HepG2 (cell line): Measurements from ENCODE around the gene PDLIM5. TPM values are rescaled to one million over a fixed set of nuclear protein-coding genes. Genes with fewer than 3 reads are reported as not detected.
A peak's percentile ranks its signal among the peaks of the same experiment; 100 is the strongest.

Experiments
- ATAC-seq: fragments of 200-7000 bp; cut with Tn5 transposase; 3 replicates; pipeline ENCODE4 v1.9.1; 2020; ENCODE audit warnings: mild to moderate bottlenecking, moderate library complexity
- BruUV-seq: library from RNA; stranded (reverse); fragments of 400-500 nt; replicated peaks from 2 replicates; lab custom pipeline; 2021; lab: Mats Ljungman, UMichigan
- CTCF ChIA-PET: fragments of 300-600 bp; formaldehyde crosslinking; extraction: SDS; loops from one replicate; lab custom pipeline; 2021; ENCODE audit warnings: low total read pairs, inconsistent platforms, low intra/inter-chr PET ratio; lab: Yijun Ruan, JAX
- POLR2A ChIA-PET: fragments of 350-600 bp; sonication (Branson Sonifier 250); formaldehyde crosslinking; loops from one replicate; lab custom pipeline; 2020; ENCODE audit warnings: antibody characterized with exemption, inconsistent platforms; lab: Yijun Ruan, JAX
- DNase-seq: peaks from one replicate; pipeline ENCODE4 v3.0.0-alpha.2; 2015; ENCODE audit warnings: low spot score
- FAIRE-seq: peaks from 3 replicates; lab custom pipeline; 2011; peaks lifted over from hg19 to GRCh38; lab: Jason Lieb, UNC
- H2AFZ ChIP-seq: one replicate; pipeline ENCODE4 v1.6.1; 2011; ENCODE audit warnings: low read length, inconsistent platforms
- H3K27ac ChIP-seq: fragments of 300-600 bp; 3 replicates; pipeline ENCODE4 v1.8.0; 2011; ENCODE audit warnings: mixed run types, mild to moderate bottlenecking, mixed read lengths, low read length, inconsistent platforms; ENCODE audit not compliant: insufficient read depth; ENCODE audit errors: extremely low read length
- H3K27me3 ChIP-seq, 2 experiments: fragments of 200-600 bp in 1 of 2; 2 replicates in 1 of 2; 3 replicates in 1 of 2; pipeline versions ENCODE4 v1.6.0 to v1.8.0; 2011; ENCODE audit warnings: low read length in 2 of 2, mild to moderate bottlenecking in 2 of 2, moderate library complexity in 2 of 2, inconsistent platforms in 1 of 2; ENCODE audit not compliant: insufficient read depth in 2 of 2, control insufficient read depth in 1 of 2
- H3K36me3 ChIP-seq, 2 experiments: fragments of 200-600 bp in 1 of 2; replicated peaks in 1 of 2; 2 replicates in 1 of 2; 3 replicates in 1 of 2; pipeline versions ENCODE4 v1.5.1 to v1.8.0; 2011; ENCODE audit warnings: low read length in 2 of 2, inconsistent platforms in 1 of 2; ENCODE audit not compliant: insufficient read depth in 2 of 2, control insufficient read depth in 1 of 2
- H3K4me1 ChIP-seq: 2 replicates; pipeline ENCODE4 v1.5.1; 2012; ENCODE audit warnings: low read length, inconsistent platforms; ENCODE audit not compliant: insufficient read depth
- H3K4me2 ChIP-seq: 2 replicates; pipeline ENCODE4 v1.6.0; 2011; ENCODE audit warnings: low read depth, low read length, inconsistent platforms
- H3K4me3 ChIP-seq, 3 experiments: fragments of 200-600 bp in 1 of 3; sonication (generic), shearing (Covaris generic) in 1 of 3; replicated peaks in 1 of 3; 2 replicates each; pipeline ENCODE4 v1.5.1; 2011 to 2016; ENCODE audit warnings: low read length in 3 of 3, inconsistent platforms in 2 of 3, low read depth in 2 of 3, mild to moderate bottlenecking in 2 of 3, control low read depth in 1 of 3, mixed read lengths in 1 of 3; ENCODE audit not compliant: insufficient read depth in 1 of 3
- H3K79me2 ChIP-seq: one replicate; pipeline ENCODE4 v1.6.1; 2011; ENCODE audit warnings: low read length, inconsistent platforms; ENCODE audit not compliant: insufficient read depth
- H3K9ac ChIP-seq: 2 replicates; pipeline ENCODE4 v1.6.0; 2011; ENCODE audit warnings: mild to moderate bottlenecking, low read depth, low read length, inconsistent platforms; ENCODE audit not compliant: insufficient read depth
- H3K9me3 ChIP-seq: 2 replicates; pipeline ENCODE4 v1.5.1; 2012; ENCODE audit warnings: mild to moderate bottlenecking, low read length
- H4K20me1 ChIP-seq: 2 replicates; pipeline ENCODE4 v1.6.0; 2011; ENCODE audit warnings: inconsistent platforms, mild to moderate bottlenecking, low read length, moderate library complexity; ENCODE audit not compliant: insufficient read depth
- CCDC6 ChIP-seq: sonication (generic); formaldehyde crosslinking; IDR thresholded peaks from 2 replicates; pipeline ENCODE4 v1.8.1; 2022; ENCODE audit warnings: mild to moderate bottlenecking, missing genetic modification reagents, moderate library complexity
- MAFF ChIP-seq: IDR thresholded peaks from 2 replicates; pipeline ENCODE4 v1.6.1; 2011; ENCODE audit warnings: low read depth, low read length, improper control_type of control experiment
- MAFK ChIP-seq, 2 experiments: IDR thresholded peaks in 1 of 2; conservative IDR thresholded peaks in 1 of 2; 2 replicates each; pipeline ENCODE4 v1.6.1; 2011; ENCODE audit warnings: improper control_type of control experiment in 2 of 2, low read length in 2 of 2
- ZFX ChIP-seq: sonication (generic); formaldehyde crosslinking; IDR thresholded peaks from 2 replicates; pipeline ENCODE4 v1.4.0; 2020; ENCODE audit warnings: mild to moderate bottlenecking, low read depth, missing genetic modification reagents, moderate library complexity
- ZNF446 ChIP-seq: sonication (generic); formaldehyde crosslinking; IDR thresholded peaks from 2 replicates; pipeline ENCODE4 v1.5.0; 2020; ENCODE audit warnings: mild to moderate bottlenecking, missing genetic modification reagents
- ZNF569 ChIP-seq: sonication (generic); formaldehyde crosslinking; IDR thresholded peaks from 2 replicates; pipeline ENCODE4 v1.5.0; 2020; ENCODE audit warnings: mild to moderate bottlenecking, missing genetic modification reagents, moderate library complexity, borderline replicate concordance
- ZNF780A ChIP-seq: sonication (generic); formaldehyde crosslinking; IDR thresholded peaks from 2 replicates; pipeline ENCODE4 v1.8.0; 2022; ENCODE audit warnings: mild to moderate bottlenecking, missing genetic modification reagents, moderate library complexity
- WGBS: methylation state at CpG from one replicate; pipeline ENCODE4 v1.1.6; 2017; ENCODE audit warnings: low lambda C conversion rate; 5-methylcytosine and 5-hydroxymethylcytosine counted together
- in situ Hi-C: cut with HindIII; loops from 2 replicates; pipeline ENCODE4 v1.10.0; 2017; ENCODE audit warnings: low pct_unique_long_range_greater_than_20kb; ENCODE audit not compliant: extremely low pct_ligation_motif_present
- intact Hi-C: fragments of 100-400 bp; cut with micrococcal nuclease; formaldehyde crosslinking; loops from one replicate; pipeline ENCODE4 v1.10.0; 2022; ENCODE audit not compliant: unreplicated experiment
- polyA plus RNA-seq, 8 experiments: library from polyadenylated mRNA; depleted of rRNA in 3 of 8; stranded (reverse) in 7 of 8; unstranded in 1 of 8; fragments of >200 nt; fragmentation: Illumina TruSeq in 4 of 8; extraction: Trizol in 4 of 8; gene quantifications; 2 replicates each; pipeline versions ENCODE4 v1.2.1 to v1.2.3, GENCODE V29; 2011 to 2016; ENCODE audit warnings: low read depth in 4 of 8, missing spikeins in 1 of 8, mixed read lengths in 1 of 8; ENCODE audit not compliant: insufficient read depth in 1 of 8
- total RNA-seq, 5 experiments: library from RNA; depleted of rRNA; stranded (reverse); fragments of >200 nt; fragmentation: Illumina TruSeq; extraction: Trizol; gene quantifications; 2 replicates each; pipeline ENCODE4 v1.2.3, GENCODE V29; 2016; ENCODE audit warnings: low read depth in 1 of 5
- TF ChIP-seq, protein P1 (sequence below): sonication (generic); formaldehyde crosslinking; IDR thresholded peaks from 2 replicates; pipeline ENCODE4 v1.8.0; 2022; ENCODE audit warnings: missing genetic modification reagents, low read depth, mild to moderate bottlenecking, borderline replicate concordance
- TF ChIP-seq, protein P2 (sequence below): sonication (generic); formaldehyde crosslinking; IDR thresholded peaks from 2 replicates; pipeline ENCODE4 v1.8.0; 2023; ENCODE audit warnings: mild to moderate bottlenecking, missing genetic modification reagents
- TF ChIP-seq, protein P3 (sequence below): conservative IDR thresholded peaks from 2 replicates; pipeline ENCODE4 v1.6.1; 2018; ENCODE audit warnings: missing genetic modification reagents
- TF ChIP-seq, protein P4 (sequence below): IDR thresholded peaks from 2 replicates; pipeline ENCODE4 v1.6.1; 2016; ENCODE audit warnings: mild to moderate bottlenecking, missing biosample characterization, missing genetic modification reagents

The PDLIM5 gene
- total and polyA plus RNA-seq, 2 of the 13 experiments (the other 11 are each of a cell fraction or from before 2014, with no cell fraction given): 52.8 to 119 TPM

DNA sequence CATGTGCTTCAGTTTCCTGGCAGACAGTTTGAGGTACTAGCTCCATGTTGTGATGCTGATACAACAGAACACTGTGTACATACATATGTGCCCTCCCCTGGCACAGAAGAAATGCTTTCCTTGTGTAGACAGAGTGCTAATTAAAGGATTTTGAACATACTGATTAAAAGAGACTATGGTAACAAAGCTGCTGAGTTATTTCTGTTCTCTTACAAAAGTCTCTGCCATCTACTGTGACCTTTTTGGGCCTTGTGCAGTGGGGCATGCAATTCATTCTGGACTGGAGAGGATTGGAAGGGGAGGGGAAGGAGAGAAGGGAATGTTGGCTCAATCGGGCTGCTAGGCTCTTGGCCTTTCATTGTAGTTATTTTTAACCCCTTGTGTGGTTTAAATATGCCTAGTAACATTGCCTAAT is 6.0 kb downstream of the PDLIM5 start (continued):
- no peak for TF ChIP-seq ZNF446 (CRISPR knock-in tag)
- TF ChIP-seq, protein P1, sequence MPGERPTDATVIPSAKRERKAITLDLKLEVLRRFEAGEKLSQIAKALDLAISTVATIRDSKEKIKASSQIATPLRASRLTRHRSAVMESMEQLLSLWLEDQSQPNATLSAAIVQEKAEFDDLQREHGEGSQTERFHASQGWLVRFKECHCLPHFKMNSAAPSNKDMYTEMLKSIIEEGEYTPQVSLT (CRISPR knock-in tag): no peak
- no peak for TF ChIP-seq ZNF780A (CRISPR knock-in tag)
- TF ChIP-seq ZFX (CRISPR knock-in tag): peak; percentile 23; the same call in 1 of the 2 replicates
- no peak for TF ChIP-seq CCDC6
- TF ChIP-seq, protein P2, sequence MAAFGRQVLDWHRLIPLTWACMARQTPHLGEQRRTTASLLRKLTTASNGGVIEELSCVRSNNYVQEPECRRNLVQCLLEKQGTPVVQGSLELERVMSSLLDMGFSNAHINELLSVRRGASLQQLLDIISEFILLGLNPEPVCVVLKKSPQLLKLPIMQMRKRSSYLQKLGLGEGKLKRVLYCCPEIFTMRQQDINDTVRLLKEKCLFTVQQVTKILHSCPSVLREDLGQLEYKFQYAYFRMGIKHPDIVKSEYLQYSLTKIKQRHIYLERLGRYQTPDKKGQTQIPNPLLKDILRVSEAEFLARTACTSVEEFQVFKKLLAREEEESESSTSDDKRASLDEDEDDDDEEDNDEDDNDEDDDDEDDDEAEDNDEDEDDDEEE (CRISPR knock-in tag): no peak
- TF ChIP-seq, protein P3, sequence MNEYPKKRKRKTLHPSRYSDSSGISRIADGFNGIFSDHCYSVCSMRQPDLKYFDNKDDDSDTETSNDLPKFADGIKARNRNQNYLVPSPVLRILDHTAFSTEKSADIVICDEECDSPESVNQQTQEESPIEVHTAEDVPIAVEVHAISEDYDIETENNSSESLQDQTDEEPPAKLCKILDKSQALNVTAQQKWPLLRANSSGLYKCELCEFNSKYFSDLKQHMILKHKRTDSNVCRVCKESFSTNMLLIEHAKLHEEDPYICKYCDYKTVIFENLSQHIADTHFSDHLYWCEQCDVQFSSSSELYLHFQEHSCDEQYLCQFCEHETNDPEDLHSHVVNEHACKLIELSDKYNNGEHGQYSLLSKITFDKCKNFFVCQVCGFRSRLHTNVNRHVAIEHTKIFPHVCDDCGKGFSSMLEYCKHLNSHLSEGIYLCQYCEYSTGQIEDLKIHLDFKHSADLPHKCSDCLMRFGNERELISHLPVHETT (CRISPR knock-in tag): no peak
- no peak for TF ChIP-seq ZNF569 (CRISPR knock-in tag)
- TF ChIP-seq, all 625 proteins: peak for 4

DNA sequence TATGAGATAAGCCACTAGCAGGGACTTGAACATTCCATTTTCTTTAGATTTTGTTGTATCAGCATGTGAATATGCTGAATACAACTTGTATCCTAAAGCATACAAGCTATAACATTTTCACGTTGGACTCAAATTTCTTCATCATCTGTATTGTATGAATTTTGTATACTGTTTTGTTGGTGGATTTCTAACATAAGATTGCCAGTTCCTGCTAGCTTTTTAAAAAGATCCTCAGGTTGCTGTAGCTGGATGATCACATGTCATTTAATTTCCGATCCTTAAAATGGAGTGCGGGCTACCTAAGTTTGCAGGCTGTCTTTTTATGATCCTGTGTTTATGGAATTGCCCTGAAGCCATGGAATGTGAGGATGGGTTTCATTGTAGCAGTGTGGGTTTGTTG is 6.9 kb downstream of the PDLIM5 start:
- Histone ChIP-seq H3K4me1 (peaks cover 89% of the 10 kb centered on the region), H3K4me2 (peak overlapping the region; percentile 49; the same call in 1 of the 2 replicates), H3K79me2 (peaks cover 97% of the 10 kb centered on the region), H3K9me3 (no peaks in the 10 kb centered on the region), H3K9ac (no peak overlapping the region), H3K36me3 (no peaks in the 10 kb centered on the region), H3K4me3 (no peak overlapping the region), H2AFZ (no peak overlapping the region), H4K20me1 (peaks cover 18% of the 10 kb centered on the region; the same call in 1 of the 2 replicates), H3K27ac (peak overlapping the region; percentile 26), H3K27me3 (no peaks in the 10 kb centered on the region)
- no peak for ATAC-seq
- in situ Hi-C loops (loop anchor here (10.0 kb wide), 1 partner anchor 86 kb away; no protein-coding TSS in a partner anchor), intact Hi-C loops (no loop called here)
- BruUV-seq: no TSS peak
- POLR2A ChIA-PET: interaction anchor here (1.9 kb wide), 1 partner anchor 33 kb away, joined by 4 read pairs; no protein-coding TSS in a partner anchor
- no peak for FAIRE-seq
- DNase-seq: no peak
- CTCF ChIA-PET: no interaction called here
- WGBS: 86% methylated on average over 3 of the region's 3 CpGs
- TF ChIP-seq, protein P4, sequence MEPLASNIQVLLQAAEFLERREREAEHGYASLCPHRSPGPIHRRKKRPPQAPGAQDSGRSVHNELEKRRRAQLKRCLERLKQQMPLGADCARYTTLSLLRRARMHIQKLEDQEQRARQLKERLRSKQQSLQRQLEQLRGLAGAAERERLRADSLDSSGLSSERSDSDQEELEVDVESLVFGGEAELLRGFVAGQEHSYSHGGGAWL: no peak
- TF ChIP-seq MAFK (conservative IDR thresholded peaks at IDR 0.05 in 1 of 2, IDR thresholded peaks at IDR 0.05 in 1 of 2; ENCODE audit: low read length in 2 of 2) (peak; percentile 6 to 30; a peak in 2 of 4 replicates), MAFF (0 out of 2 replicates have a peak, but pooled peaks have one; percentile 51)
